Measurements from ENCODE around the gene C22orf42.
"Not testable (repeated sequence)": the region's sequence is repeated elsewhere in the genome, so short reads cannot be mapped to it uniquely, and the experiment has no call there.

Gene C22orf42

GRCh38 chr22:32175683-32176644 lies 16.9 kb upstream of the C22orf42 start:
- TF ChIP-seq, protein P1, sequence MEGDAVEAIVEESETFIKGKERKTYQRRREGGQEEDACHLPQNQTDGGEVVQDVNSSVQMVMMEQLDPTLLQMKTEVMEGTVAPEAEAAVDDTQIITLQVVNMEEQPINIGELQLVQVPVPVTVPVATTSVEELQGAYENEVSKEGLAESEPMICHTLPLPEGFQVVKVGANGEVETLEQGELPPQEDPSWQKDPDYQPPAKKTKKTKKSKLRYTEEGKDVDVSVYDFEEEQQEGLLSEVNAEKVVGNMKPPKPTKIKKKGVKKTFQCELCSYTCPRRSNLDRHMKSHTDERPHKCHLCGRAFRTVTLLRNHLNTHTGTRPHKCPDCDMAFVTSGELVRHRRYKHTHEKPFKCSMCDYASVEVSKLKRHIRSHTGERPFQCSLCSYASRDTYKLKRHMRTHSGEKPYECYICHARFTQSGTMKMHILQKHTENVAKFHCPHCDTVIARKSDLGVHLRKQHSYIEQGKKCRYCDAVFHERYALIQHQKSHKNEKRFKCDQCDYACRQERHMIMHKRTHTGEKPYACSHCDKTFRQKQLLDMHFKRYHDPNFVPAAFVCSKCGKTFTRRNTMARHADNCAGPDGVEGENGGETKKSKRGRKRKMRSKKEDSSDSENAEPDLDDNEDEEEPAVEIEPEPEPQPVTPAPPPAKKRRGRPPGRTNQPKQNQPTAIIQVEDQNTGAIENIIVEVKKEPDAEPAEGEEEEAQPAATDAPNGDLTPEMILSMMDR (conservative IDR thresholded peaks at IDR 0.05) = no peak; the same call in 1 of the 2 replicates
- no peak for TF ChIP-seq ZFX (IDR thresholded peaks at IDR 0.05)

GRCh38 chr22:32175115-32175514 lies 16.0 kb upstream of the C22orf42 start:
- TF ChIP-seq, protein P1 (conservative IDR thresholded peaks at IDR 0.05) = no peak
- TF ChIP-seq ZFX (IDR thresholded peaks at IDR 0.05) = no peak
- no peak overlapping the region for H3K27ac ChIP-seq

More at GRCh38 chr22:32175683-32176644, 16.9 kb upstream of the C22orf42 start:
- no peak overlapping the region for H3K27ac ChIP-seq

GRCh38 chr22:32165681-32166080 lies 6.6 kb upstream of the C22orf42 start:
- TF ChIP-seq ZFX (IDR thresholded peaks at IDR 0.05) = no peak
- TF ChIP-seq, protein P1 (conservative IDR thresholded peaks at IDR 0.05) = no peak
- no peak overlapping the region for H3K27ac ChIP-seq

DNA sequence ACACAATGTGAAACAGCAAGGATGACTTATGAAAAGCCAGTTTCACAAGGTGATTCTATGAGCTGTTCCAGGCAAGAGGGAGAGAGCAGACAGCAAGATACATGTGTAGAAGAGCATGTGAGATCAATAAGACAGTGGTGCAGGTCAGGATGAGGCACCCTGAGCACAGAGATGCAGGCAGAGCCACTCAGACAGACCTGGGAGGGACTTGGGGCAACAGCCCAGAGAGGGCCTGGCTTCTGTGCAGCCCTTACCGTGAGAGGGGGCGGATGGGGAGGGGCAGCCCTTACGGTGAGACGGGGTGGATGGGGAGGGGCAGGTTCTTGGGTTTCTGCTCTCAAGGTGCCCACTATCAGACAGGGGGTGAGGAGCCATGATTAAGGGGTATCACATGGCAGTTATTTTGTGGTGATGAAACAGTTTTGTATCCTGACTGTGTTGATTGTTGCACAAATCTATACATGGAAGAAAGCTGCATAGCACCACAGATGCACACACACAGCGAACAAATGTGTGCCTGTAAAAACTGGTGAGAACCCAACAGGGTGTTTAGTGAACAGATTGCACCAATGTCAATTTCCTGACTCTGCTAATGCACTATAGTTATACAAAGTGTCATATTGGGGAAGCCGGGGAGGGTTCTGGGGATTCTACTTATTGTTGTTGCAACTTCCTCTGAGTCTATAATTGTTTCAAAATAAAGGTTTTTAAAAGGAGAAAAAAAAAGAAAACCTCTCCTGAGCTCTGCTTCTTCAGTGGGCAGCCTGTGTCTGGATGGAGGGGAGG lies 5.2 kb upstream of the C22orf42 start:
- no peak for TF ChIP-seq ZFX (IDR thresholded peaks at IDR 0.05)
- TF ChIP-seq, protein P1 (conservative IDR thresholded peaks at IDR 0.05) = no peak
- no peak overlapping the region for H3K27ac ChIP-seq

DNA sequence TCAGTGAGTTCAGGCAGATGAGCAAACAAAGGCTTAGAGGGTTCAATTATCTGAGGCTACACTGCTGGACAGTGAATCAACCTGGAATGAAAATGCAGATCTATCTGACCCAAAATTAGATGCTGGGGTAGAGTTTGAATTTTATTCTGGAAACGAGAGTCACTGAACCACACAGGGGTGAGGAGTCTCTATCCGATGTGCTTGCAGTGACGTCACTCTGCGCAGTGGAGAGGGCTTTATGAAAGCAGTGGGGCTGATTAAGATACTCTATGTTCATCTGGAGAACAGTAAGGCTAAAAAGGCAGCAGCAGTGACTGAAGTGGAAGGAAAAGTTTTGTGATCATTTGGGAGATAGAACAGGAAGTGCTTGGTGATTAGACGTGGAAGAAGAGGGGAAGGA lies 1.3 kb upstream of the C22orf42 start:
- not testable (repeated sequence) for H3K27ac ChIP-seq

- not testable (repeated sequence) for H3K27ac ChIP-seq
These were observed 1.5 kb downstream of the C22orf42 start for GRCh38 chr22:32157632-32158031.

GRCh38 chr22:32154727-32155126 lies 4.4 kb downstream of the C22orf42 start:
- H3K27ac ChIP-seq = not testable (repeated sequence)

GRCh38 chr22:32151641-32152040 lies 7.5 kb downstream of the C22orf42 start:
- H3K27ac ChIP-seq = not testable (repeated sequence)

DNA sequence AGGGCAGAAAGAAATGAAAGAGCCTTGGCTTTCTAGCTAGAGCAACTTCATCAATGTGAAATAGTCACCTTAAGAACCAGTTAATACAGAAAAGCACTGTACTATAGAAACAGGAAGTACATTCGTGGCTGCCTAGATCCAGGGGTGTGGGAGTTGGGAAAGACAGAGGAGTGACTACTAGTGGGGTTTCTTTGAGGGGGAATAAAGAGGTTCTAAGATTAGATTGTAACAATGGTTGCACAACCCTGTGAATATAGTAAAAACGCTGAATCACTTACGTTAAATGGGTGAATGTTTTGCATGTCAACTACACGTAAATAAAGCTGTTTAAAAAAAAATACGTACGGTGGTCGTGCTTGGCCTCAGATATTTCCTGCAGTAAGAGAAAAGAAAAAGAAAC lies 8.5 kb downstream of the C22orf42 start:
- H3K27ac ChIP-seq = not testable (repeated sequence)

GRCh38 chr22:32148372-32148771 lies 10.7 kb downstream of the C22orf42 start:
- H3K27ac ChIP-seq = not testable (repeated sequence)

DNA sequence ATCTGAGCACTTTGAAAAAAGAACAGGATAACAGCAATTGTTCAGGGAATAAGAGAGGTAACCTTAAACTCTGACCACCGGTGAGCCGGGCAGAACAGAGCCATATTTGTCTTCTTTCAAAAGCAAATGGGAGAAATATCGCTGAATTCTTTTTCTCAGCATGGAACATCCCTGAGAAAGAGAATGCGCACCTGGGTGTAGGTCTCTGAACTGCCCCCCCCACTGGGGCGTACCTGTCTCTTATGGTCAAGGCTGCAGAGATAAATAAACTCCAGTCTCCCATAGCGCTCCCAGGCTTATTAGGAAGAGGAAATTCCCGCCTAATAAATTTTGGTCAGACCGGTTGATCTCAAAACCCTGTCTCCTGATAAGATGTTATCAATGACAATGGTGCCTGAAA lies 12.0 kb downstream of the C22orf42 start:
- H3K27ac ChIP-seq = not testable (repeated sequence)

Data from C4-2B (cell line).